SHP77 treated with DMSO at 0.1 percent for 48 hours (cell line): ENCODE results near the gene FKBP4.
"Not testable (repeated sequence)": the region's sequence is repeated elsewhere in the genome, so short reads cannot be mapped to it uniquely, and the experiment has no call there.

Source experiments
- DNase-seq: peaks from one replicate; lab custom pipeline; 2025; lab: John Stamatoyannopoulos, UW

FKBP4 gene, protein sequence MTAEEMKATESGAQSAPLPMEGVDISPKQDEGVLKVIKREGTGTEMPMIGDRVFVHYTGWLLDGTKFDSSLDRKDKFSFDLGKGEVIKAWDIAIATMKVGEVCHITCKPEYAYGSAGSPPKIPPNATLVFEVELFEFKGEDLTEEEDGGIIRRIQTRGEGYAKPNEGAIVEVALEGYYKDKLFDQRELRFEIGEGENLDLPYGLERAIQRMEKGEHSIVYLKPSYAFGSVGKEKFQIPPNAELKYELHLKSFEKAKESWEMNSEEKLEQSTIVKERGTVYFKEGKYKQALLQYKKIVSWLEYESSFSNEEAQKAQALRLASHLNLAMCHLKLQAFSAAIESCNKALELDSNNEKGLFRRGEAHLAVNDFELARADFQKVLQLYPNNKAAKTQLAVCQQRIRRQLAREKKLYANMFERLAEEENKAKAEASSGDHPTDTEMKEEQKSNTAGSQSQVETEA

DNA sequence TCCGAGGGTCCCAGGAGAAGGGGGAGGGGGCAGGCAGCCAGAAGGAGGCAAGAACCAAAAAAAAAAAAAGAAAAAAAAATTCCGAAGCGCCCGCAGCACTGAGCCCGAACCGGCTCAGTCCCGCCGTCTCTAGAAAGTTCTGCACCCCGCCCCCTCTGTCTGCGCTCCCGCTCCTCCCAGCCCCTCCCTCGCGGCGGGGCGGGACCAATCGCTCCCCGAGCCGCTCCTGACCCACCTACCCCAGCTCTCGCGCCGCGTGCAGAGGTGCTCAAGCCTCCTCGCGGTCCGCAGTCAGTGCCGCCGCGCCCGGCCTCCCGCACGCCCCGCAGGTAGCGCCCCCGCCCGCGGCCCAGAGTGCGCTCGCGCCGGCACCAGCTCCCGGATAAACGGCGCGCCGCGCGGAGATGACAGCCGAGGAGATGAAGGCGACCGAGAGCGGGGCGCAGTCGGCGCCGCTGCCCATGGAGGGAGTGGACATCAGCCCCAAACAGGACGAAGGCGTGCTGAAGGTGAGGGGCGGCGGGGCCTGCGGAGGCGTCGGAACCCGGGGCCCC lies at the start of gene FKBP4:
Gene FKBP4 (plus strand): TSS at position 235 of the 554 bp plus-strand sequence. CDS start 170 bp downstream, at position 405.
- DNase-seq, result no peak

DNA sequence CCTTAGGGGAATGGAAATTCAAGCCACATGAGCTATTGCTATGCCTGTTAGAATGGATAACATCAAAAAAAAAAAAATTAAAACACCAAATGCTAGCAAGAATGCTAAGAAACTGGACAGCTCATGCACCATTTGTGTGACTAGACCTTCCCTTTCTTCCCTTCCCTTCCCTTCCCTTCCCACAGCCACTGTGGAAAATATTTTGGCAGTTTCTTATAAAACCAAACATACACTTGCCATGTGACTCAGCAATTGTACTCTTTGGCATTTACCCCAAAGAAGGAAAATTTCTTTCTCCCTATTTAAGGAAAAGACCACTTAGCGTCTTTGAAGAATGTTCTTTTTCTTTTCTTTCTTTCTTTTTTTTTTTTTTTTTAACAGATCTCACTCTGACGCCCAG lies 49.1 kb upstream of the FKBP4 start:
- DNase-seq, result no peak

DNA sequence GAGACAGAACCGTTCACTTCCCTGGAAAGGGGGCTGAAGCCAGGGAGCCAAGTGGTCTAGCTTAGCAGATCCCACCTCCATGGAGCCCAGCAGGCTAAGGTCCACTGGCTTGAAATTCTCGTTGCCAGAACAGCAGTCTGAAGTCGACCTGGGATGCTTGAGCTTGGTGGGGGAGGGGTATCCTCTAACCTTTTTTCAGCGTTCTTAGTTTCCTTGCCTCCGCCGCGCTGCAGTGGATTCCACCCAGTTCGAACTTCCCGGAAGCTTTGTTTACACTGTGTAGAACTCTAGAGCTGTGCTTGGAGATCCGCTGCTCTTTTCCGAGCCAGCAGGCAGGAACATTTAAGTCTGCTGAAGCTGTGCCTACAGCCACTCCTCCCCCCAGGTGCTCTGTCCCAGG lies 45.2 kb upstream of the FKBP4 start:
- DNase-seq, result no peak

DNA sequence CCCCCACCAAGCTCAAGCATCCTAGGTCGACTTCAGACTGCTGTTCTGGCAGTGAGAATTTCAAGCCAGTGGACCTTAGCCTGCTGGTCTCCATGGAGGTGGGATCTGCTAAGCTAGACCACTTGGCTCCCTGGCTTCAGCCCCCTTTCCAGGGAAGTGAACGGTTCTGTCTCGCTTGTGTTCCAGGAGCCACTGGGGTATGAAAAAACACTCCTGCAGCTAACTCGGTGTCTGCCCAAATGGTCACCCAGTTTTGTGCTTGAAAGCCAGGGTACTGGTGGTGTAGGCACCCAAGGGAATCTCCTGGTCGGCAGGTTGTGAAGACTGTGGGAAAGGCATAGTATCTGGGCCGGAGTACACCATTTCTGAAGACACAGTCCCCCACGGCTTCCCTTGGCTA lies 44.6 kb upstream of the FKBP4 start:
- DNase-seq, result no peak

DNA sequence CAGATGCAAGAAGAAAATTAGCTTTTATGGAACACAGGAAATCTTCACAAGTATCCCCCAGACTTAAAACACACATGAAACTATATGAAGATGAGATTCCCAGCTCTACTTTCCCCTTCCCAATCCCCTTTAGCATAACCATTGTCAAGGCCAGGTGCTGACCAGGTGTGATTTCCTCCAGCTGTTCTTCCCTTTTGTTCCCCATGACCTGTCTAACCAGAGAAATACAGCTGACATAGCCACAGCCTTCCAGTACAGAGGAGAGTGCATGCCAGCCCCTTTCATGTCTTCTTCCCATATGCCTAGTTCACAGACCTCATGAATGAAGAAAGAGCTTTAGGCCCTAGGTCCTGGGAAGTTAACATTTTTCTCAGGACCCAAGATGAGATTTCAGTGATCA lies 43.5 kb upstream of the FKBP4 start:
- no peak for DNase-seq

DNA sequence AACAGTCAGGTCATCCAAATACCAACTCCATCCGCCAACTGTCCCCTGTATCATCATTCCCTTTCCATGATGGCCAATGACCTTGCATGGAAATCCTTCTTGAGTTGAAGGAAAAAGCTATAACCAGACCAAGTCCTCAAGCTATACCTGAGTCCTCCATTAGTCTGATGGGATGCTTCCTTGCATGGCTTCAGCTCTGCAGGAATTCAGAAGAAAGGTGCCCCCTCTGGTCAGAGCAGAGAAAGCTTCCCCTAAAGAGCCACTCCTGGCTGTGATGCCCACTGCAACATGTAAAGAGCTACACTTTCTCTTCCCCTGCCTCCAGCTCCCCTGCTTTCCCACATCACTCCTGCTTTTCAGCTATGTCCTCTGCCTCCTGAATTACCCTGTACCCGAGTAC lies 43.1 kb upstream of the FKBP4 start:
- no peak for DNase-seq

DNA sequence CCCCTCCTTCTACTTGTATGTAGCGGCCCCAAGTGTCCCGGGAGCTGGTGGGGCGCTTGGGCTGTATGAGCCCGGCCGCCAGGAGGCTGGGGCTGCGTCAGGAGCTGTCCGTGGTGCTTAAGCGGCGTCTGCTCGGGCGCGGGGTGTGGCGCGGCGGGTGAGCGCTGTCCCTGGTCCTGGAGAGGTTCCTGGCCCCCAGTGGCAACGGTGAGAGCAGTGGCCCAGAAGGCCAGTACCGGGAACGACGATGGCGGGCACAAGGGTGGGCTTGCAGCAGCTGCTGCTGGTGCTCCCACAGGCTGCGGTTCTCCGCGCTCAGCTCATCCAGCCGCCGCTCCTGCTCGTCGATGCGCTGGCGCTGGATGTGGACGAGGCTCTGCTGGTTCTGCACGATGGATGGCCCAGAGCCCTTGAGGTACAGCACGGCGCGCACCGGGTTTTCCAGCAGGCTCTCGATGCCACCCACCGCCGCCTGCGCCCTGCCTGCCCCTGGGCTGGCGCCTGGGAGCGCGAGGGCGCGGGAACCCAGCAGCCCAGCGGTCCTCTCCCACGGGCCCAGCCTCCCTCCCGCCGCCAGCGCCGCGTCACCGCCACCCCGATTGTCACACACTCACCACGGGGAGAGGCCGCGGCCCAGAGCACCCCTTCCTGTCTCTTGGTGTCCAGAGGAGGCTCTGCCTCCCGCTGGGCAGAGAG lies 41.9 kb upstream of the FKBP4 start:
- DNase-seq, result no peak

DNA sequence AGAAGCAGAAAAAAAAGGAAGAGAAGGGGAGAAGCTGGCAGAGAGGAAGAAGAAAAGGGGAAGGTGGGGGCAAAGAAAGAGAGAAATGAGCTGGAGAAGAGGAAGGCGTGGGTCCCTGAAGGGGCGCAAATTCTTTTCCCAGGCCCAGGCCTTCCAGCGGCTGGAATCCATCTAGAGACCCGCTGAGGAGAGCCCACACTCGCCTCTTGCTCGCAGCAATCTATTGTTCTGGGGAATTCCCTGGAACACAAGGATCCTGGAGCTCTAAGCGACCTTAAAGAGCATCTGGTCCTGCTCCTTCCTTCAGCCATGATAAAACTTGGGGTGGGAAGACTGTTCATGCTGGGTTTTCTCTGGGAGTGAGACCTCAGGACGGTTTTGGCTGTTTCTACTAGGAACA lies 41.2 kb upstream of the FKBP4 start:
- no peak for DNase-seq

DNA sequence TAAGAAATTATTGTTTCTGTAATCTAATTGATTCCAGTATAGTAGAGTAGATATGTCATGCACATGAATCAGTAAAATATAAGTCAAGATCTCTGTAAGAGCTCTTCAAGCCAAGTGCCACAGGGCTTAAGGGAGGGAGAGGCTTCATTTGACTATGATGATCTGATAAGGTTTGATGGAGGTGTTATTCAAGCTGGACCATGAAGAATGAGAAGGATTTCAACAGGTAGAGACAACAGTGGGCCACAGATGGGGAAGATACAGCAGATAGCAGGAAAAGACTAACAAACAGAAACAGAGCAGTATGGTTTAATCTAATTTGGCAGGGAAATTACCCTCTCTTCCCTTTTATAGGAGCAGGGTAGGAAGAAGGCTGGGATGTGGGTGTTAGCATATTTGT lies 40.6 kb upstream of the FKBP4 start:
- DNase-seq, result no peak

DNA sequence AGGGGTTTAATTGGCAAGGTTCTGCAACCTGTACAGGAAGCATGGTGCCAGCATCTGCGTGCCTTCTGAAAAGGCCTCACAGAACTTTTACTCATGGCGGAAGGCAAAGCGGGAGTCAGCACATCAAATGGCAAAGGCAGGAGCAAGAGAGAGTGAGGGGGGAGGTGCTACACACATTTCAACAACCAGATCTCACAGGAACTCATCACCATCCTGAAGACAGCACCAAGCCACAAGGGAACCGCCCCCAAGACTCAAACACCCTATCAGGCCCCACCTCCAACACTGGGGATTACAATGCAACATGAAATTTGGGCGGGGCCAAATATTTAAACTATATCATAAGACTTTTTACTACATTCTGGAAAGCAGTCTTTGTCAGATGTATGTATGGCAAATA lies 38.0 kb upstream of the FKBP4 start:
- DNase-seq, result no peak

DNA sequence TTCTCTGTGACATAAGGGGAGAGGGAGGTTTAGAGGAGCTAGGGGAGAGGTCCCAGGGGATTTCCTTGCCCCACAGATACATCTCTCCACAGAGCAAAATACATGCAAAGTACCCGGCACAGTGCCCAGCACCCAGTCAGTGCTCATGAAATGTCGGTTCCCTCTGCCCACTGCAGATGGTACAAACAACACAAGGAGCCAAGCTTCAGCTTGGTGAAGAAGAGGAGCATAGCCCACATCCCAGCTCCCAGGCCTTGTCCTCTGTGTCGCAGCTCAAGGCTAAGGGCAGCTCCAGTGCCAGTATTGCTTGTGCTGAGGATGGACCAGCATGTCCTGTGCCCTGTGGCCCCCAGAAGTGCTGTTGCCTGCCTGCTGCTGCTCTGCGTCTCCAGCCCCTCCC lies 35.0 kb upstream of the FKBP4 start:
- DNase-seq, result no peak

DNA sequence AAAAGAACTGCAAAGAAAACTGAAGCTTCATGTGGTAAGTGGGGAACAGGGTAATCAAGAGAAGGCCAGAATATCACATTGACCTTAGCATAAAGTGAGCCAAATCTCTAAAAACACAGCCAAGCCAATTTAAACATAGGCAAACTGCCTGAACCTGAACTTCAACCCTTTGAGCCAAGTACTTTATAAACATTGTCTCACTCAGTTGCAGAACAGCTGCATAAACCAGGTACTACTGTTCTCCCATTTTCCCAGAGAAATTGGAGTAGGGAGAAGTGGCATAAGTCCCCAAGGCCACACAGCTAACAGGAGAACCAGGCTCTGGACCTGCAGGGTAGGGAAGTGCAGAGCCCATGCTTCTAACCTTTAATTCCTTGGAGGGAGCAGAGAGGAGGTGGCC lies 30.4 kb upstream of the FKBP4 start:
- DNase-seq, result no peak

DNA sequence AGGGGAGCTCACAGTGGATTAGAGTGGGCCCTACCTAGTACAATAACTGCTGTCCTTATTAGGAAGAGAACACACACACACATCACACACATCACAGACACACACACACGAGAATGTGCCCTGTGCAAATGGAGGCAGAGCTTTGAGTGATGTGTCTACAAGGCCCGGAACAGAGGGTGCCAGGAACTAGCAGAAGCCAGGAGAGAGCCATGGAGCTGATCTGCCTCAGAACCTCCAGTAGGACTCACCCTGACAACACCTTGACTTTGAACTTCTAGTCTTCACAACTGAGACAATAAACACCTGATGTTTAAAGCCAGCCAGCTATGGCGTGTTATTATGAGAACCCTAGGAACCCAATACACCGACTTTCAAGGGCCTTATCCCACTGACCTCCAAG lies 29.7 kb upstream of the FKBP4 start:
- DNase-seq, result no peak

DNA sequence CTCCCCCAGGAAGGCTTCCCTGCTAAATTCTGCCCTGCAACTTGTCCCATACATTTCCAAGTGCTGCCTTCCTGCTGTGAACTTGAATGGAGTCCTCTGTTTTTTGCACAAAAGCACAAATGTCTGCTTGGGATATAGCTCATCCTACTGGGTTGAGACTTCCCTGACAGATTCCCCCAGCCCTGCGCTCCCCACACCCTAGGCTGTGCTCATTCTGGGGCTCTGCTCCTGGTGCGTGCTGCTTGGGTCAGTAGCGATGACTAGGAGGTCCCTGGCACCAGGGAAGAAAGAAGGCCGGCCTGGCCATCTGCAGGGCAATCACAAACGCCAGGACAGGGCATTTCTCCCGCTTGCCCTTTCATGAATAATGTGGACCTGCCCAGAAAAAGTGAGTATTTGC lies 29.2 kb upstream of the FKBP4 start:
- DNase-seq, result no peak

DNA sequence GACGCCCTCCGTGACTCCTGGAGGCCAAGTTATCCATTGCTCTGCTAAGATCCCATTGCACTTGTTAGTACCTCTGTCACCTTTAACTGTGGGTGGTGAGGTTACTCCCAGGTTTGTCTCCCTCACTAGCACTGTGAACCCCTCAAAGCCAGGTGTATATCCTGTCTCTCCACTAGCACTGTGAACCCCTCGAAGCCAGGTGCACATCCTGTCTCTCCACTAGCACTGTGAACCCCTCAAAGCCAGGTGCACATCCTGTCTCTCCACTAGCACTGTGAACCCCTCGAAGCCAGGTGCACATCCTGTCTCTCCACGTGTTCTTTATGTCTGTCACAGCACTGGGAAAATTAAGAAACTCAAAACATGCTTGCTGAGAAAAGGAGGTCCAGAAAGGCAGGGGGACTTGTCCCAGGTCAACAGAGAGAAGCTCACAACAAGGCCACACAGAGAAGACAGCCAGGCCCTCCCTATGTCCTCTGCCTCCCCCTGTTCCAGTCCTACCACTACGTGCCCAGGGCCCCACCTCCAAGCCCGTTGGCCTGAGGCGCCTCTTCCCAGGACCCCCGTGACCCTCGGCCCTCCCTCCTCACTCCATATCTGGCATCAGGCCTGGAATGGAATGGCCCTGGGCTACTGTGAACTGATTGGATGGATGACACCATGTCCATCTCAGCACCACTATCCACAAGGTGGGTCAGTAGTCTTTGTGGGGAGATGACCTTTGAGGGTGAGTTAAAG lies 26.4 kb upstream of the FKBP4 start:
- no peak for DNase-seq

DNA sequence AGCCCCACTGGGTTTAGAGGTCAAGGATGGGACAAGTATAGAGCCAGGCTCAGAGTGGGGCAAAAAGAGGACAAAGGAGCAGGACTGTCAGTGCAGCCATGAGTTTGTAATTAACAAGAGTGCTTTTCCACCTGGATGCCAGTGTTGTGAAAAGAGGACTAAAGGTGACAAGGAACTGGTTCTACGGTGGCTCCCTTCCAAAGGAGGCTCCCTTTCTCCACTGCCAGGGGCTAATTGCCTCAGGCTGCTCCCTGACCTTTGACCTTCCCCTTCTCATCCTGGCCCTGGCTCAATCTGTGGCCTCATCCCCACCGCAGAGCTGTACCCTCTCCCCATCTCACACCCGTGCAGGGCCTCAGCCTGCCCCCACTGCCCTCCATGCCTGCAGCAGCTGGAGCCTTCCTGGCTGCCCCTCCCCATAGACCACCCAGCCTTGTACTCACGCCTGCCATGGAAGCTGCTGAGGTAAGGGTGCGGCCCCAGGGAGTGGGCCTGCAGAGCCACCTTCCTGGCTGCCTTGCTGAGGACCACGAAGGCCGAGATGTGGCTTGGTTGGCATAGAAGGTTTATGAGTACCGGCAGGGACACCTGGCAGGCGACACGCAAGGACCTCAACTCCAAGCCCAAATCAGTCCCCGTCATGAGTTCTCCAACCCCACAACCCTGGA lies 24.8 kb upstream of the FKBP4 start:
- DNase-seq, result no peak

DNA sequence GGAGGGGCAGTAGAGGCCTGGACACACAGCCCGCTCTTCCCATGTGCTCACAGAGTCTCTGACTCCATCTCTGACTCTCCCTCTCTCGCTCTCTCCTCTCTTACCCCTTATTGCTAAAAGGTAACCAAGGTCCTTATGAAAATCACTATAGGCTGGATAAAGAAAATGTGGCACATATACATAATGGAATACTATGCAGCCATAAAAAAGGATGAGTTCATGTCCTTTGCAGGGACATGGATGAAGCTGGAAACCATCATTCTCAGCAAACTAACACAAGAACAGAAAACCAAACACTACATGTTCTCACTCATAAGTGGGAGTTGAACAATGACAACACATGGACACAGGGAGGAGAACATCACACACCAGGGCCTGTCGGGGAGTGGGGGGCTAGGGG lies 24.2 kb upstream of the FKBP4 start:
- DNase-seq, result not testable (repeated sequence)

DNA sequence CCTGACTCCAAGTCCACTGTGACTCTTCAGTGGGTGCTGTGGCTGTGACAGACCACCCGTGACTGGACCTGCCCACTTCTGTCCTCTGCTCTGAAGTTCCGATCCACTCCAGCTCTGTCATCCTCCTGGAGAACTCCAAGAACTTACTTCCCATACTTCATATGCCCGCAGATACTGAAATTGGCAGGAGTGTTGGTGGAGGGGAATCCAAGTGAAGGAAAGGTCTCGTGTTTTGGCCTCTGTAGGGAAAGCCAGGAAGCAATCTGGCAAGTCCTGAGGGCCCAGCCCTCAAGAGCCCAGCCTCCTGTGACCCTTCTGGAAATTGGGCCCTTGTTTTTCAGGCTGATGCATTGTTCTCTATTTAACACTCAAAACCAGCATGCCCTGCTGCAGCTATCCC lies 22.4 kb upstream of the FKBP4 start:
- no peak for DNase-seq

DNA sequence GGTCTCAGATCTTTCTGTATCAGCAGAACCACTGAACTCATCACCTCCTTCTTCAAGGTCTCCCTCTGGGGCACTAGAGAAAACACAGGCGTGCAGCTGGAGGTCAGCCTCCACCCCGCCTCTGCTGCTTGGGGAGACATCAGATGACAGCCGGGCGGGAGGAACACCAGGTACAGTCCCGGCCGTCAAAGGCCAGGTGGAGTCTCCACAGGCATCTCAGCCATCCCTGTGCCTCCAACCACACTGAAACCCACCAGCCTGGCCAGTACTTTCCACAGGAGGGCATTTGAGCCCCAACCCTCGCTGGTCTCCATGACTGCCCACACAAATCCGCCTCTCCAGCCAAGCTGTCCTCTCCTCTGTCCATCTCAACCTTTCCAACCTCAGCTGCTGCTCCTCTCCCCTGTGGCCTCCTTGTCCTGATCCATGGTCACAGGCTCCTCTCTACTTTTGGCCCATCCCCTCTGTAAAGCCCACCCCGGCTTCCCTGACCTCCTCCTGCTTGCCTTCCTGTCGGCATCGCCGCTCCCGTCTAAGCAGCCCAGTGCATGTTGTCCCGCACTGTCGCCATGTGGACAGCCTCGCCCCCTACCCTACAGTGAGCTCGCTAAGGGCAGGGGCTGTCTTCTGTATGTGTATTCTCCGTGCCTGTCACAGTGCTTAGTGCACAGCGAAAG lies 21.4 kb upstream of the FKBP4 start:
- DNase-seq, result no peak

DNA sequence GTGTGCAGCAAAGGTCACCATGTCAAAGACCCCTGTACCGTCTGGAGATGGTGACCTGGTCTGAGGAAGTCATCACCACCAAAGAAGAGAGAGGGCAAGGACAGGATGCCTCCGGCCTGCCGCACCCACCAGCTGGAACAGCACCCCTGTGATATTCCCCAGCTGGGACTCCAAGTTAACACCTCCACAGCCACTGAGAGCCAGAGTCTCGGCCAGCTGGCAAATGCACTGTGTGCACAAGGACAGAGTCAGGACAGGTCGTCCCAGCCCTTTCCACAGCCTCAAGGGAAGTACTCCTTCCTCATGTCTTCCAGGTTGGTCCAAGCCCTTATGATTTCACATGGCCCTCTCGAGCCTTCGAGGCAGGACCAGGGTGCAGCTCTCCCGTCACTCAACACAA lies 19.3 kb upstream of the FKBP4 start:
- DNase-seq, result no peak

DNA sequence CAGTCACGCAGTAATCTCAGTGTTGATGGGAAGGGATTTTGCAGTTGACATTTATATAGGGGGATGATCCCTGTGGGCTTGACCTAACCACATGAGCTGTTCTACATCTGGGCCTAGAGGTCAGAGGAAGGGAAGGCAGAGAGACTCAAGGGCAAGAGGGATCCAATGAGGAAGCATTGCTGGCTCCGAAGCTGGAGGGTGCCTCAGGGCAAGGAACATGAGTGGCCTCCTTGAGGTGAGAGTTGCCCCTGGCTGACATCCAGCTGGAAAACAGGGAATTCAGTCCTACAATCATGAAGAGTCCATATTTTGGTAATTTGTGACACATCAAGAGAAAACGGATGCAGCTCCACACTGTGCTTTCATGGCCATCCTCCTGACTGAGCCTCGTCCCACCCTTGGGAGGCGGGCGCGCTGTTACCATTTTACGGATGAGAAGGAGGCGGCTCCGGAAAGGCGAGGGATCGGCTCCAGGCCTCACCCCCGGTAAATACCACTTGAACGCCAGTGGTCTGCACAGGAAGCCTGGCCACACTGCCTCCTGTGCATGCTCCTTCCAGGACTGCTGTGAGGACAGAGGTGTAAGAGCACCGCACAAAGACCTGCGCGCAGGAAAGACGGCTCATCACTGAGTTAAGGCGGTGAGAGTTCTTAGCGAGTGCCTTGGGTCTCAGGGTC lies 18.5 kb upstream of the FKBP4 start:
- no peak for DNase-seq
